Pancreas (tissue), 10 donors: ENCODE results near the gene EVX1. TPM values are rescaled to one million over a fixed set of nuclear protein-coding genes. Genes with fewer than 3 reads are reported as not detected.

Experiments
- ATAC-seq, 4 donors: fragments of 200-7000 bp; cut with Tn5 transposase; one replicate each; pipeline versions ENCODE4 v1.8.0 to v1.9.1; 2020; ENCODE audit warnings: mild to moderate bottlenecking in 4 of 4, moderate library complexity in 4 of 4
- DNase-seq, 6 donors: peaks; one replicate each; pipeline ENCODE4 v3.0.0-alpha.2; 2020
- FAIRE-seq: peaks from 2 replicates; lab custom pipeline; 2012; peaks lifted over from hg19 to GRCh38; lab: Jason Lieb, UNC
- H3K27ac ChIP-seq, 4 donors: fragments of 200-600 bp; sonication (generic); 1 replicate in 3 of 4; 2 replicates in 1 of 4; pipeline versions ENCODE4 v1.5.0 to v1.8.0; 2020
- H3K27me3 ChIP-seq, 4 donors: fragments of 200-600 bp; one replicate each; pipeline ENCODE4 v1.8.0; 2021
- H3K36me3 ChIP-seq, 3 donors: fragments of 200-600 bp; sonication (generic) in 1 of 3; one replicate each; pipeline versions ENCODE4 v1.5.0 to v1.8.0; 2020 to 2021
- H3K4me1 ChIP-seq, 3 donors: fragments of 200-600 bp; one replicate each; pipeline ENCODE4 v1.8.0; 2021
- H3K4me3 ChIP-seq, 4 donors: fragments of 200-600 bp; sonication (generic) in 2 of 4; one replicate each; pipeline versions ENCODE4 v1.5.0 to v1.8.0; 2020 to 2021
- H3K9me3 ChIP-seq, 4 donors: fragments of 200-600 bp; one replicate each; pipeline ENCODE4 v1.8.0; 2021
- WGBS, 2 donors: extraction: QIAGEN DNeasy Blood & Tissue Kit; methylation state at CpG; one replicate each; pipeline ENCODE4 v1.1.7; 2013; 5-methylcytosine and 5-hydroxymethylcytosine counted together
- intact Hi-C, 3 donors: fragments of 100-400 bp; cut with DNase I; formaldehyde crosslinking; loops; one replicate each; pipeline versions ENCODE4 v1.11.1 to v1.14.2; 2022
- polyA plus RNA-seq, 2 donors: library from polyadenylated mRNA; stranded (reverse); fragments of 200-250 nt; gene quantifications; one replicate each; pipeline ENCODE4 v1.2.3, GENCODE V29; 2013
- total RNA-seq, 6 donors: library from RNA; stranded (reverse); fragmentation: NEBNext Ultra II Directional in 4 of 6; extraction: Animal tissue kit (Norgen Biotek cat#: 25700) in 4 of 6; gene quantifications; one replicate each; pipeline versions ENCODE4 v1.2.1 to v1.2.4, GENCODE V29; 2021 to 2023
- TF ChIP-seq, protein P1 (sequence below), 4 donors: fragments of 200-600 bp; sonication (generic) in 3 of 4; IDR thresholded peaks; one replicate each; pipeline versions ENCODE4 v1.5.0 to v1.8.0; 2021; ENCODE audit warnings: antibody characterized with exemption in 4 of 4
- donor health status: healthy with polysubstance abuse.
- donor health status: DM: no; HTN: no; CAD: no; lungs with moderate emphysema.
- donor health status: DM: no; HTN: no; CAD: no.
- donor health status: control.
- donor health status: control.
- donor health status: Bipolar disorder and iron deficiency.
- donor health status: DM: yes; HTN: yes; CAD: no.
- donor health status: DM: no; HTN: no; CAD: no.
- donor health status: DM: no; HTN: no; CAD: no.
- donor health status: DM: yes; HTN: yes; CAD: no.

The EVX1 gene
- total and polyA plus RNA-seq, 8 donors, result 0.05 TPM; not detected in 7

DNA sequence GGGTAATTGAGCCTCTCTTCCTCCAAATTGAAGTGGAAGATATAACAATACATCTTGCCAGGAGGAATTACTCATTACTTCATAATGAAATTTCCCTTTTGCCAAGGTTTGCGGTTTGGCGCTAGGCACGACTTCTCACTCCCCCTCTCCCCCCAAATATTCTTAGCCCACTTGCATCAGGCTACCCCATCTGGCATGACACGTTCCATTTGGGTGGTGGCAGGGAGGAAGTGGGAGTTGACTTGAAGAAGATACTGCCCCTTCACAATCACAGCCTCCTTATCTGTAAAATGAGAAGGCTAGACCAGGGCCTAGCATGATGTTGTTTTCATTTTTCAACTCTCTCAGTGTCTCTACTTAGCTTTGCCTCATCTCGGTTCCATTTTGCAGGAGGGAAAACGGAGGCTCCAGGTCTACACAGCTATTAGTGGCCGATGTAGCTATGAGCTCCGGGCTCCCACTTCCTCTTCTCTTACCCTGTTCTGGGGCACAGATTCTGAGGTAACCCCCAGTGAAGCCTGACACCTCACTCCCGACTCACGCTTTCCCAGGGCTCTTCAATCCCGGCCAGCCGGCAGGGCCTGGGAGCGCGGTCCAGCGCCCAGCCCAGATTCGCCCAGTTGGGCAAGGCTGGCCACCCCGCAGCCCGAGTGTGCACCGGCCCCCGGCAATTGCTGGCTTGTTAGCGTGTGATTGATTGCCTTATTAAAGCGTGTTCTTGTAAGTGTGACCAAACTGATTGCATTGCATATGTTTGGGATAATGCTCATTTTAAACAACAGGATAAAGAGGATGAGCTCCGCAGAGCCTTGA lies 6.5 kb downstream of the EVX1 start:
- no peak overlapping the region for H3K4me3 ChIP-seq
- TF ChIP-seq, protein P1, sequence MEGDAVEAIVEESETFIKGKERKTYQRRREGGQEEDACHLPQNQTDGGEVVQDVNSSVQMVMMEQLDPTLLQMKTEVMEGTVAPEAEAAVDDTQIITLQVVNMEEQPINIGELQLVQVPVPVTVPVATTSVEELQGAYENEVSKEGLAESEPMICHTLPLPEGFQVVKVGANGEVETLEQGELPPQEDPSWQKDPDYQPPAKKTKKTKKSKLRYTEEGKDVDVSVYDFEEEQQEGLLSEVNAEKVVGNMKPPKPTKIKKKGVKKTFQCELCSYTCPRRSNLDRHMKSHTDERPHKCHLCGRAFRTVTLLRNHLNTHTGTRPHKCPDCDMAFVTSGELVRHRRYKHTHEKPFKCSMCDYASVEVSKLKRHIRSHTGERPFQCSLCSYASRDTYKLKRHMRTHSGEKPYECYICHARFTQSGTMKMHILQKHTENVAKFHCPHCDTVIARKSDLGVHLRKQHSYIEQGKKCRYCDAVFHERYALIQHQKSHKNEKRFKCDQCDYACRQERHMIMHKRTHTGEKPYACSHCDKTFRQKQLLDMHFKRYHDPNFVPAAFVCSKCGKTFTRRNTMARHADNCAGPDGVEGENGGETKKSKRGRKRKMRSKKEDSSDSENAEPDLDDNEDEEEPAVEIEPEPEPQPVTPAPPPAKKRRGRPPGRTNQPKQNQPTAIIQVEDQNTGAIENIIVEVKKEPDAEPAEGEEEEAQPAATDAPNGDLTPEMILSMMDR (IDR thresholded peaks at IDR 0.05), result no peak
- peaks cover 0 to 23% (median 8%) of the 10 kb centered on the region in 3 donors for H3K4me1 ChIP-seq
- intact Hi-C loops, result no loop called here
- ATAC-seq (no peak), FAIRE-seq (no peak), DNase-seq (no peak)
- H3K27me3 ChIP-seq, result peaks cover 4 to 83% (median 22%) of the 10 kb centered on the region in 4 donors
- 14 to 18% methylated on average over 23 of the region's 23 CpGs for WGBS, 2 donors
- H3K9me3 ChIP-seq, result no peaks in the 10 kb centered on the region
- H3K36me3 ChIP-seq, result no peaks in the 10 kb centered on the region
- H3K27ac ChIP-seq, result no peak overlapping the region

DNA sequence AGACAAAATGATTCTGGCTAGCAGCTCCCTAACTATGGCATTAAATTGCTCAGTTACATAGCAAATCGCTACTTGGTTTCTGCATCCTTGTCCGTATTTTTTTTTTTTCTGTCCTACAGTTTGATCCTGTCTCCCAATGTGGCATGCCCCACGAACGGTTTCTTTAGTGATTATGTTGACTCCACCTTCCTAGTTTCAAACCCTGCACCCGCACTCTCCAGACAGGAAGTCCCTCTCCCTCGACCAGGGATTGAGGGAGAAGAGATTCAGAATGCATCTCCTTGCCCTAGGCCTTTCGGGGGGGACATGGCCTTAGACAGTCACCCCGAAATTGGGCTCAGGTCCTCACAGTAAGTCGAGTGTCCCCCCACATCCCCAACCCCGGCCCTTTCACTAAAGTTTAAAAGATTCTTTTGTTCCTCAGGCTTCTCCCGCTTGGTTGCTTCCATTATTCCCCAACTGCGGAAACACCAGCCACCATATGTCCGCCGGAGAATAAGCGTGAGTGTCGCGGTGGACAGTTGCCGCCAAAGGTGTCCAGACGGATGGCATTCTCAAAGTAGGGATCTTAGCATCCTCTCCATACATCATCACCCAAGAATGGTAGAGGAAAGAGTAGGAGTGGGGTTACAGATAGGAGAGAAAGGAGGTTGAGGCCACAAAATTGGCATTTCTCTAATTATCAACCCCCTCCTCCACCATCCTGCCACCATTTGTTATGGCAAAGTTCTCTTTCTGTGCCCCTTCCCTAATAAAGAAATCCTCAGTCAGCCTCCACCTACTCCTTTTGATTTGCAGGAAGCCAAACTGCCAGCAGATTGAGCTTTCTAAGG lies 7.3 kb downstream of the EVX1 start:
- FAIRE-seq (no peak), ATAC-seq (no peak), DNase-seq (no peak)
- intact Hi-C loops, result no loop called here
- Histone ChIP-seq H3K9me3 (no peaks in the 10 kb centered on the region), H3K4me3 (no peak overlapping the region), H3K27ac (no peak overlapping the region), H3K4me1 (peaks cover 0 to 22% (median 8%) of the 10 kb centered on the region in 3 donors), H3K27me3 (peaks cover 4 to 75% (median 22%) of the 10 kb centered on the region in 4 donors), H3K36me3 (no peaks in the 10 kb centered on the region)
- WGBS, 2 donors, result 9 to 15% methylated on average over 19 of the region's 19 CpGs
- TF ChIP-seq, protein P1 (IDR thresholded peaks at IDR 0.05), result no peak

DNA sequence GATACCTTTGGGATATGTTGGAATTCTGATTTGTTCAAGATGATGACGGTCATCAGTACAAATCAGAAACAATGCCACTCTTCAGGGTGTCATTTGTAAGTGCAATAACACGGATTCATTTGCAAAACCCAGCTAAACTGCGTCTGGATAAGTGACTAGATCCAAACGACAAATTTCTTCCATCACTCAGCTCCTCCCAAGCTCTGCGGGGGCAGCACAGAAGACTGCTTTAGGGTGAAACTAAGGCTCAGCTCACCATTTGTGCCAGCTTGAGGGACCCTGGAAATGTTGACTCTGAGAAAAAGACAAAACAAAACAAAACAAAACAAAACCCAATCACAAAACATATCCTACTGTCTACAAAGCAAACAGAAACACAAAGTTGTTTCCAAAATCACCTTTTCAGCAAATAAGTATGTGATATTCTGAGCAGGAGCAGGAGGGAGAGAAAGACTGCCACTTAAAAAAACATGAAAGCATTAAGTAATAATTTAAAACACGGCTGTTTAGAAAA lies 8.0 kb downstream of the EVX1 start:
- no peak overlapping the region for H3K4me3 ChIP-seq
- 23 to 24% methylated on average over 6 of the region's 6 CpGs for WGBS, 2 donors
- H3K4me1 ChIP-seq, result peaks cover 0 to 17% (median 5%) of the 10 kb centered on the region in 3 donors
- DNase-seq, result no peak
- no peak for ATAC-seq
- no peaks in the 10 kb centered on the region for H3K36me3 ChIP-seq
- no peak overlapping the region for H3K27ac ChIP-seq
- TF ChIP-seq, protein P1 (IDR thresholded peaks at IDR 0.05), result no peak
- FAIRE-seq, result no peak
- peaks cover 4 to 68% (median 18%) of the 10 kb centered on the region in 4 donors for H3K27me3 ChIP-seq
- H3K9me3 ChIP-seq, result no peaks in the 10 kb centered on the region
- intact Hi-C loops, result no loop called here

DNA sequence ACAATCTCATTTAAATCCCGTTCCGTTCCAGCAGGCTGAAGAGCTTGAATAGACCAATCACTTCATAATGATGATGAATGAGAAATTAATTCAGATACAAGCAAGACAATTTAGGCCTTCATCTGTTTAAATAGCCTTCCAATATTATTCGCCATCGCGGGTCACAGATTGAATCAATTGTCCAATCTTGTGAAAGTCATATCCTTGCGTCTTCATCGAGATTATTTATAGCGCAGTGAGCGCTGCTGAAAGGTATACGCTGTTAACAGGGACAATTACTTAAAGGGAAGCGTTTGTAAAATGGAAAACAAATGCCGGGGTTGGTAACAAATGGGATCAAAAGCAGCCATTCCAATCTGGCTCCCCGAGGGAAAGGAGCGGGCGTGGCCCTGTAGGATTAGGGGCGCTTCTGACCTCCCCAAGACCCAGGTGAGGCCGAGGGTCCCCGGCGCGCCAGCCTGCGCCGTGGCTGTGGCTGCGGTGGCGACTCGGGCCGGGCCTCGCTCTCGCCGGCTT lies 8.6 kb downstream of the EVX1 start:
- Histone ChIP-seq H3K27ac (no peak overlapping the region), H3K36me3 (no peaks in the 10 kb centered on the region), H3K9me3 (no peaks in the 10 kb centered on the region), H3K4me1 (peaks cover 0 to 12% (median 0%) of the 10 kb centered on the region in 3 donors), H3K4me3 (peak overlapping the region in 1 of 4 donors; percentile 22), H3K27me3 (peaks cover 4 to 62% (median 15%) of the 10 kb centered on the region in 4 donors)
- FAIRE-seq, result no peak
- WGBS, 2 donors, result 12 to 15% methylated on average over 29 of the region's 29 CpGs
- no peak for DNase-seq
- ATAC-seq, result peak in 1 of 4 donors; percentile 38
- TF ChIP-seq, protein P1 (IDR thresholded peaks at IDR 0.05), result no peak
- intact Hi-C loops, result no loop called here
